Endodermal cell (in vitro differentiated cells): ENCODE data around the gene CXXC5. TPM values are rescaled to one million over a fixed set of nuclear protein-coding genes. Genes with fewer than 3 reads are reported as not detected.
A peak's percentile ranks its signal among the peaks of the same experiment; 100 is the strongest.
"Not testable (repeated sequence)": the region's sequence is repeated elsewhere in the genome, so short reads cannot be mapped to it uniquely, and the experiment has no call there.

ENCODE experiments used
- DNase-seq: peaks from one replicate; pipeline ENCODE4 v3.0.0-alpha.2; 2017
- H3K27ac ChIP-seq: 2 replicates; pipeline ENCODE4 v1.5.1; 2013; ENCODE audit warnings: mild to moderate bottlenecking, low read depth, low read length, moderate library complexity
- H3K27me3 ChIP-seq: 2 replicates; pipeline ENCODE4 v1.6.1; 2013; ENCODE audit warnings: mild to moderate bottlenecking, low read length, moderate library complexity; ENCODE audit not compliant: insufficient read depth, control insufficient read depth, poor library complexity, severe bottlenecking
- H3K36me3 ChIP-seq: 2 replicates; pipeline ENCODE4 v1.7.0; 2013; ENCODE audit warnings: mild to moderate bottlenecking, low read length, moderate library complexity; ENCODE audit not compliant: control insufficient read depth, insufficient read depth
- H3K4me1 ChIP-seq: one replicate; pipeline ENCODE4 v1.7.0; 2013; ENCODE audit warnings: low read length; ENCODE audit not compliant: control insufficient read depth, insufficient read depth
- H3K4me3 ChIP-seq: 2 replicates; pipeline ENCODE4 v1.5.1; 2013; ENCODE audit warnings: mild to moderate bottlenecking, low read length, moderate library complexity
- H3K9ac ChIP-seq: 2 replicates; pipeline ENCODE4 v1.6.1; 2013; ENCODE audit warnings: mild to moderate bottlenecking, low read length, moderate library complexity; ENCODE audit not compliant: poor library complexity, severe bottlenecking; ENCODE audit errors: extremely low read depth
- H3K9me3 ChIP-seq: 2 replicates; pipeline ENCODE4 v1.6.1; 2013; ENCODE audit warnings: mild to moderate bottlenecking, low read length, moderate library complexity; ENCODE audit not compliant: control insufficient read depth
- H3K27ac Mint-ChIP-seq: 2 replicates; pipeline ENCODE4 v1.8.0; 2020; ENCODE audit warnings: mixed read lengths
- H3K27me3 Mint-ChIP-seq: 2 replicates; pipeline ENCODE4 v1.8.0; 2021; ENCODE audit warnings: mild to moderate bottlenecking, mixed read lengths; ENCODE audit not compliant: insufficient read depth
- H3K36me3 Mint-ChIP-seq: 2 replicates; pipeline ENCODE4 v1.8.0; 2020; ENCODE audit warnings: low read depth, mixed read lengths
- H3K4me1 Mint-ChIP-seq: 2 replicates; pipeline ENCODE4 v1.8.0; 2020; ENCODE audit warnings: mixed read lengths
- H3K4me3 Mint-ChIP-seq: 2 replicates; pipeline ENCODE4 v1.8.0; 2020; ENCODE audit warnings: mild to moderate bottlenecking, moderate library complexity, mixed read lengths
- H3K9me3 Mint-ChIP-seq: 2 replicates; pipeline ENCODE4 v1.8.0; 2020; ENCODE audit warnings: mild to moderate bottlenecking, mixed read lengths
- CTCF ChIP-seq: fragments of 200-600 bp; sonication (generic); conservative IDR thresholded peaks from 2 replicates; pipeline ENCODE4 v1.5.0; 2021; ENCODE audit warnings: antibody characterized with exemption, mild to moderate bottlenecking
- WGBS, 2 experiments: methylation state at CpG; one replicate each; pipeline versions ENCODE4 v1.1.5 to v1.1.7; 2013; ENCODE audit warnings: missing lambda C conversion rate in 2 of 2, mixed read lengths in 1 of 2; ENCODE audit not compliant: insufficient coverage in 1 of 2, insufficient read length in 1 of 2; 5-methylcytosine and 5-hydroxymethylcytosine counted together
- total RNA-seq, 2 donors: library from RNA; stranded (reverse); fragmentation: NEBNext Ultra II Directional in 1 of 2; extraction: Animal tissue kit (Norgen Biotek cat#: 25700) in 1 of 2; gene quantifications; 2 replicates in 1 of 2; 3 replicates in 1 of 2; pipeline ENCODE4 v1.2.1, GENCODE V29; 2021

Gene CXXC5
- total RNA-seq, 2 donors from 2014 or later: 50.5 to 67.9 TPM

- Histone ChIP-seq H3K9ac (no peak overlapping the region), H3K27ac (peak overlapping the region; percentile 21), H3K9me3 (no peaks in the 10 kb centered on the region), H3K4me1 (no peaks in the 10 kb centered on the region), H3K27me3 (no peaks in the 10 kb centered on the region), H3K4me3 (no peak overlapping the region), H3K36me3 (no peaks in the 10 kb centered on the region)
- no peak for DNase-seq
- Mint-ChIP-seq H3K36me3 (peaks cover 19% of the 10 kb centered on the region), H3K4me3 (no peak overlapping the region), H3K9me3 (peaks cover 12% of the 10 kb centered on the region), H3K27me3 (no peaks in the 10 kb centered on the region), H3K4me1 (no peaks in the 10 kb centered on the region), H3K27ac (no peak overlapping the region)
- no peak for TF ChIP-seq CTCF
- 88 to 90% methylated on average over 7 to 13 of the region's 13 CpGs for WGBS, 2 experiments
These were observed 77.1 kb downstream of the CXXC5 start for GRCh38 chr5:139725073-139725830.

GRCh38 chr5:139726248-139726647 lies 78.1 kb downstream of the CXXC5 start:
- no peaks in the 10 kb centered on the region for H3K36me3 ChIP-seq
- no peaks in the 10 kb centered on the region for H3K27me3 Mint-ChIP-seq
- H3K4me1 Mint-ChIP-seq: no peaks in the 10 kb centered on the region
- no peaks in the 10 kb centered on the region for H3K27me3 ChIP-seq
- H3K9me3 ChIP-seq: no peaks in the 10 kb centered on the region
- 91 to 94% methylated on average over 3 of the region's 3 CpGs for WGBS, 2 experiments
- no peak overlapping the region for H3K9ac ChIP-seq
- H3K4me1 ChIP-seq: no peaks in the 10 kb centered on the region
- no peak overlapping the region for H3K4me3 ChIP-seq
- no peak for DNase-seq
- peaks cover 13% of the 10 kb centered on the region for H3K36me3 Mint-ChIP-seq
- H3K27ac Mint-ChIP-seq: no peak overlapping the region
- H3K4me3 Mint-ChIP-seq: no peak overlapping the region
- no peak for TF ChIP-seq CTCF
- H3K9me3 Mint-ChIP-seq: peaks cover 5% of the 10 kb centered on the region
- H3K27ac ChIP-seq: no peak overlapping the region

- DNase-seq, H3K4me3 Mint-ChIP-seq, H3K4me1 ChIP-seq, H3K27ac ChIP-seq, H3K9me3 Mint-ChIP-seq, H3K4me1 Mint-ChIP-seq, H3K9me3 ChIP-seq, H3K27me3 Mint-ChIP-seq, H3K9ac ChIP-seq, H3K27ac Mint-ChIP-seq, H3K36me3 Mint-ChIP-seq, H3K36me3 ChIP-seq, H3K27me3 ChIP-seq, H3K4me3 ChIP-seq: not testable (repeated sequence)
- WGBS, 2 experiments: 93 to 95% methylated on average over 7 to 9 of the region's 9 CpGs
These were observed 79.5 kb downstream of the CXXC5 start for GRCh38 chr5:139727615-139728014.
